OCI-LY1 (cell line): ENCODE results near the gene PYGO2.

Experiments used
- H2AFZ ChIP-seq: fragments of 200-600 bp; sonication (generic), shearing (Covaris generic); 2 replicates; pipeline ENCODE4 v1.6.0; 2014; ENCODE audit warnings: antibody characterized with exemption, mild to moderate bottlenecking, low read length
- H3F3A ChIP-seq: fragments of 200-600 bp; sonication (generic), shearing (Covaris generic); 2 replicates; pipeline ENCODE4 v1.6.0; 2014; ENCODE audit warnings: mild to moderate bottlenecking, antibody characterized with exemption, low read length, moderate library complexity; ENCODE audit not compliant: insufficient read depth
- H3K27ac ChIP-seq: fragments of 200-600 bp; sonication (generic); 2 replicates; pipeline ENCODE4 v1.5.1; 2014; ENCODE audit warnings: low read length, mixed run types, mild to moderate bottlenecking, low read depth; ENCODE audit not compliant: poor library complexity, severe bottlenecking
- H3K27me3 ChIP-seq: fragments of 200-600 bp; sonication (generic); 2 replicates; pipeline ENCODE4 v1.6.0; 2014; ENCODE audit warnings: antibody characterized with exemption, mild to moderate bottlenecking, low read length, moderate library complexity; ENCODE audit not compliant: insufficient read depth
- H3K36me3 ChIP-seq: fragments of 200-600 bp; sonication (generic); 2 replicates; pipeline ENCODE4 v1.6.1; 2014; ENCODE audit warnings: mild to moderate bottlenecking, antibody characterized with exemption, low read length, moderate library complexity, mixed read lengths; ENCODE audit not compliant: insufficient read depth
- H3K4me1 ChIP-seq: fragments of 200-600 bp; sonication (generic); 2 replicates; pipeline ENCODE4 v1.5.1; 2014; ENCODE audit warnings: mild to moderate bottlenecking, low read length, moderate library complexity; ENCODE audit not compliant: insufficient read depth, severe bottlenecking
- H3K4me2 ChIP-seq: fragments of 200-600 bp; sonication (generic), shearing (Covaris generic); 2 replicates; pipeline ENCODE4 v1.6.1; 2014; ENCODE audit warnings: low read length
- H3K4me3 ChIP-seq: fragments of 200-600 bp; sonication (generic); 2 replicates; pipeline ENCODE4 v1.5.1; 2014; ENCODE audit warnings: low read length, low read depth, mild to moderate bottlenecking, mixed read lengths; ENCODE audit not compliant: poor library complexity, severe bottlenecking
- H3K79me2 ChIP-seq: fragments of 200-600 bp; shearing (Covaris generic); 2 replicates; pipeline ENCODE4 v1.6.1; 2016; ENCODE audit warnings: mixed run types, low read length, mixed read lengths; ENCODE audit not compliant: insufficient read depth
- H3K9ac ChIP-seq: fragments of 200-600 bp; sonication (generic), shearing (Covaris generic); 2 replicates; pipeline ENCODE4 v1.6.1; 2014; ENCODE audit warnings: mild to moderate bottlenecking, low read length, mixed read lengths
- H3K9me2 ChIP-seq: fragments of 200-600 bp; sonication (generic), shearing (Covaris generic); 2 replicates; pipeline ENCODE4 v1.6.1; 2014; ENCODE audit warnings: low read depth, mild to moderate bottlenecking, low read length, mixed read lengths
- H3K9me3 ChIP-seq: fragments of 200-600 bp; shearing (Covaris generic); 2 replicates; pipeline ENCODE4 v1.6.1; 2014; ENCODE audit warnings: low read length, mixed read lengths
- H4K20me1 ChIP-seq: fragments of 200-600 bp; sonication (generic), shearing (Covaris generic); 2 replicates; pipeline ENCODE4 v1.6.0; 2016; ENCODE audit warnings: mild to moderate bottlenecking, low read length; ENCODE audit not compliant: insufficient read depth
- EZH2 ChIP-seq: fragments of 200-600 bp; sonication (generic), shearing (Covaris generic); IDR thresholded peaks from 2 replicates; pipeline ENCODE4 v1.8.0; 2017; ENCODE audit warnings: borderline replicate concordance, mixed run types, mild to moderate bottlenecking, antibody characterized with exemption, low read length, moderate library complexity, mixed read lengths
- TF ChIP-seq, protein P1 (sequence below): fragments of 200-600 bp; sonication (generic), shearing (Covaris generic); IDR thresholded peaks from 2 replicates; pipeline ENCODE4 v1.5.1; 2017; ENCODE audit warnings: mild to moderate bottlenecking, antibody characterized with exemption, low read length, moderate library complexity, mixed read lengths

The PYGO2 gene

DNA sequence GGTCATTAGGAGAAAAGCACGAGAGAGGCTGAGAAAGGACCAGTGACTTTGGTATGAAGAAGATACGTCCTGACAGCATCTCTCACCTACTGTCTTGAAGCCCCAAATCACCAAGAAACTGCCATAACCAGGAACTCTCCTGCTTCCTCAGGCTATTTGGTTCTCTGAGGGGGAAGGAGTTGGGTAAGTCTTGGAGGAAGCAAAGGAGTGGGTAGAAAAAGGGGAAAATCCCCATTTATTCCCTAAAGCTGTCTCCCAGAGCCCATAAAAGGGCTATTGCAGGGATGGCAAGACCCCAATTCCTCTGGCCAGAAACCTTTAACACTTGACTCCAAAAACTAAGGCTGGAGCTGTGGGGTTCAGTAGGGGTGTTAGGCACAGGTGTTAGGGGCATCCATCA is 3.5 kb downstream of the PYGO2 start:
- H3K27ac ChIP-seq: no peak overlapping the region
- H3K79me2 ChIP-seq: peaks cover 5% of the 10 kb centered on the region; the same call in 1 of the 2 replicates
- H3K9ac ChIP-seq: no peak overlapping the region

DNA sequence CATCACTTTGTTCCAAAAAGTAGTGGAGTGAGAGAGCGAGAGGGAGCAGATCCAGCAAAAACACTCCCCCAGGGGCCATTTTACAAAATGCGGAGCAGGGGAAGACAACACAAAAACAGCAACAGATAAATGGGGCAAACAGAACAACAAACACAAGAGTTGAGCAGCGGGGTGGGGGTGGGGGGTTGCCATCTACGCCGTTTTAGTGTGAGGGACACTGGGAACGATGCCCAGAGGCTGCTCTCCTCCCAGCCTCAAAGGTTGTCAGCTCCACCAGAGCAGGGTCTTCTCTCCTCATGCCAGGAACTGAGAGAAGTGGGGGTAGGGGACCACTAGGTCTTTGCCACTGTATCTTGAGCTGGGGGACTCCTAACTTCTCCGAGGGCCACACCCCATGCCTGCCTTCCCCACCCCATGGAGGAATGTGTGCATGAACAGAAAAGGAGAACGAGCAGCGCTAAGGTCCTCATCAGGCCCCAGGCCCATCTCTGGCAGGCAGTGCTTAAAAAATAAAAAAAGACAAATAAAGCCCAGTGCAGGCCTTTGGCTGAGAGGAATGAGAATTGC is 4.4 kb downstream of the PYGO2 start:
- H2AFZ ChIP-seq: no peak overlapping the region
- TF ChIP-seq, protein P1, sequence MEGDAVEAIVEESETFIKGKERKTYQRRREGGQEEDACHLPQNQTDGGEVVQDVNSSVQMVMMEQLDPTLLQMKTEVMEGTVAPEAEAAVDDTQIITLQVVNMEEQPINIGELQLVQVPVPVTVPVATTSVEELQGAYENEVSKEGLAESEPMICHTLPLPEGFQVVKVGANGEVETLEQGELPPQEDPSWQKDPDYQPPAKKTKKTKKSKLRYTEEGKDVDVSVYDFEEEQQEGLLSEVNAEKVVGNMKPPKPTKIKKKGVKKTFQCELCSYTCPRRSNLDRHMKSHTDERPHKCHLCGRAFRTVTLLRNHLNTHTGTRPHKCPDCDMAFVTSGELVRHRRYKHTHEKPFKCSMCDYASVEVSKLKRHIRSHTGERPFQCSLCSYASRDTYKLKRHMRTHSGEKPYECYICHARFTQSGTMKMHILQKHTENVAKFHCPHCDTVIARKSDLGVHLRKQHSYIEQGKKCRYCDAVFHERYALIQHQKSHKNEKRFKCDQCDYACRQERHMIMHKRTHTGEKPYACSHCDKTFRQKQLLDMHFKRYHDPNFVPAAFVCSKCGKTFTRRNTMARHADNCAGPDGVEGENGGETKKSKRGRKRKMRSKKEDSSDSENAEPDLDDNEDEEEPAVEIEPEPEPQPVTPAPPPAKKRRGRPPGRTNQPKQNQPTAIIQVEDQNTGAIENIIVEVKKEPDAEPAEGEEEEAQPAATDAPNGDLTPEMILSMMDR: no peak
- TF ChIP-seq EZH2: no peak
- peaks cover 59% of the 10 kb centered on the region for H3K4me1 ChIP-seq
- H3K27ac ChIP-seq: peak overlapping the region; percentile 89
- H3K9me2 ChIP-seq: no peaks in the 10 kb centered on the region
- peaks cover 5% of the 10 kb centered on the region; the same call in 1 of the 2 replicates for H3K79me2 ChIP-seq
- H3K4me2 ChIP-seq: peak overlapping the region; percentile 74; the same call in 1 of the 2 replicates
- H3F3A ChIP-seq: no peaks in the 10 kb centered on the region
- no peaks in the 10 kb centered on the region for H3K27me3 ChIP-seq
- H3K9ac ChIP-seq: no peak overlapping the region
- H3K4me3 ChIP-seq: no peak overlapping the region
- no peaks in the 10 kb centered on the region for H4K20me1 ChIP-seq
- peaks cover 15% of the 10 kb centered on the region for H3K36me3 ChIP-seq
- no peaks in the 10 kb centered on the region for H3K9me3 ChIP-seq

More for the DNA sequence above, 3.5 kb downstream of the PYGO2 start:
- Histone ChIP-seq H4K20me1 (no peaks in the 10 kb centered on the region), H2AFZ (no peak overlapping the region), H3K9me3 (no peaks in the 10 kb centered on the region), H3K4me1 (peaks cover 59% of the 10 kb centered on the region), H3K36me3 (peaks cover 17% of the 10 kb centered on the region), H3F3A (no peaks in the 10 kb centered on the region), H3K4me3 (no peak overlapping the region), H3K27me3 (no peaks in the 10 kb centered on the region), H3K4me2 (no peak overlapping the region), H3K9me2 (no peaks in the 10 kb centered on the region)
- no peak for TF ChIP-seq EZH2
- TF ChIP-seq, protein P1: no peak

DNA sequence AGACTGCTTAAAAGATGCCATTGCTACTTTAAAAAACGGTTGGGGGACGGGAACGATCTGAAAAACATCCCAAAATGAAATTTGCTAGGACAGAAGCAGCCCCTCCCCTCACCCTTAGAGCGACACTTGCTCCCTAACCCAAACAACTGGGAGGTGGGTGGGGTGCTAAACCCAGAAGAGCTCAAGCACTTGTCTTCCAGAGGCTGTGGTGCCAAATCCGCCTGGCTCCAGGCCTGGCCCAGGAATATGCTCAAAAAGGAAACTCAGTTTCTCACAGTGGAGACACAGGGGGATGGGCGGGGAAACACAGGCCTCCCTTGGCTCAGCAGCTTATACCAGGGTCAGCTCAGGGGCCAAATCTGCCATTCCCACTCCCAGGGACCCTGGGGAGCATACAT is 5.0 kb downstream of the PYGO2 start:
- Histone ChIP-seq H3K27me3 (no peaks in the 10 kb centered on the region), H3K4me2 (peak overlapping the region; percentile 74), H2AFZ (no peak overlapping the region), H3K9me2 (no peaks in the 10 kb centered on the region), H4K20me1 (no peaks in the 10 kb centered on the region), H3F3A (no peaks in the 10 kb centered on the region), H3K9me3 (no peaks in the 10 kb centered on the region), H3K79me2 (peaks cover 5% of the 10 kb centered on the region; the same call in 1 of the 2 replicates), H3K4me1 (peaks cover 64% of the 10 kb centered on the region), H3K9ac (peak overlapping the region; percentile 60; the same call in 1 of the 2 replicates), H3K27ac (peak overlapping the region; percentile 89), H3K4me3 (peak overlapping the region; percentile 65), H3K36me3 (peaks cover 15% of the 10 kb centered on the region)
- TF ChIP-seq, protein P1: no peak
- no peak for TF ChIP-seq EZH2
